HG03025 (cell line): ENCODE data around the gene ADCYAP1R1.

Experiments used
- ATAC-seq: cut with Tn5 transposase; IDR thresholded peaks from one replicate; pipeline ENCODE4 v1.9.1; 2021; ENCODE audit warnings: mild to moderate bottlenecking, moderate library complexity; ENCODE audit not compliant: unreplicated experiment, low FRiP score

ADCYAP1R1 gene

DNA sequence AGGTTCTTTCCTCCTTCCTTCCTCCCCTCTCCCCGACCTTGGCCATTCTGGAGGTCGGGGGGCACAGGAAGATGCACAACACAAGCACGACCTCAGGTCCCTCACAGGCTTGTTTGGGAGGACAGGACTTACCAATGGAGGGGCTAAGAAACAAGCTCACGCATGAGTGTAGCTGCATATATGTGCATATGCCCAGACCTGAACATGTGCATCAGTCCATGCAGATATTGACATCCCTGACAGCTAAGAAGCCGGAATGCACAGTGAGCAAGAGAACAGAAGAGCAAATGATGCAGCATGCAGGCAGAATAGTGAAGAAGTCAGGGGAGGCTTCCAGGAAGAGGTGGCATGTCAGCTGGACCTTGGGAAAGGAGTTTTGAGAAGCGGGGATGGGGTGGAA lies 28.7 kb downstream of the ADCYAP1R1 start:
- no peak for ATAC-seq

DNA sequence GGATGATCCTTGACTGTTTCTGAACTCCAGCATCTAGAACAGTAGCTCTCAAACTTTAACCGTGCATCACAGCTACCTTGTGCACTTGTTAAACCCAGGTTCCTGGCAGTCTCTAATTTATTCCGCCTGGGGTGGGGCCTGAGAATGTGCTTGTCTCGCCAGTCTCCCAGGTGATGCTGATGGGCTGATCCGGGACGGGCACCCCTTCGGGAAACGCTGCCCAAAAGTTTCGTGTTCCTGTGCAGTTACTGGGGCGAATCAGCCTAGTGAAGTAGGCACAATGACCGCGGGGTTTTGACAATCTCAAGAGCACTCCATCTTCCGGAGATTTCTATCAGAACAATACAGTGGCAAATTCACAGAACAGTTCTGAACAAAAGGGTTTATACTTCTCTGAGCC lies 29.9 kb downstream of the ADCYAP1R1 start:
- no peak for ATAC-seq

DNA sequence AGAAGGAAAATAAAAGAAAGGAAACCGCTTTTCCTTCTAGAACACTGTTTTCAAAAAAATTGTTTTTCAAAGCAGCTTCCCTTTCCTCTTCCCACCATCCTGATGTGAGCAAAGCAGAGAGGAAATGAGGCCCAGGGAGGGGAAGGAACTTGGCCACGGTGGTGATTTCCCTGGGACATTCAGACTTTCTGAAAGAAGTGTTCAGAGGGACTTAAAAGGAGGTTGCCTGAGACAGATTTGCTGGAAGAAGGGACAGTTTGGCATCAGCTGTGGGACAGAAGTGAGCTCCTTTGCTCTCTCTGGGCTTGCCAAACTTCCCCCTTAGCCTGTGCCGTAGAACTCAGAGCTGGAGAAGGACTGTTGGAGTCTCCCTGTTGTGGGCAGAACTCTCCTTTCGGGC lies 30.3 kb downstream of the ADCYAP1R1 start:
- no peak for ATAC-seq

DNA sequence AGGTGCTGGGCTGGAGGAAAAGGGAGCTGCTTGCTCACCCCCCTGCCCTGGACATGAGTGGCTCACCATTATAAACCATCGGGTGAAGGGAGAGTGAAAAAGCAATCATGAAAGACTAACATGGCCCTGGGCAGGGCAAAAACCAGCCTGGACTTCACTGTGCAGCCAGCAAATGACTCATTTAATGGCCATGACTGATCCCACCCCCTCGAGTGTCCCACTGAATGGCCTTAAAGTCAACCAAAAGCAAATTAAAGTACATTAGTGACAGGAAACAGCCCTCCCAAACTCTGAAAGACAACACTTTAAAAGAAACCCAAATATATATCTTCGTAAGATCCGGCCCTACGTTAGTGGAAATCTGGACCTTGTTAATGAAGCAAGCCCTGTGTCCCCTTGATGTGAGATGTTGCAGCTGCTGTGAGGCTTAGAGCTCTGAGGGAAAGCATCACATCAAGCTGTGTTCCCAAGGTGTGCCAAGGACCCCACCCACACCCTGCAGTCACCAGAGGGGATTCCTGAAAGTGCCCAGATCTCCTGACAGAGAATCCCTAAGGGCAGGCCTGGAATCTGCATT lies 31.2 kb downstream of the ADCYAP1R1 start:
- ATAC-seq: no peak

DNA sequence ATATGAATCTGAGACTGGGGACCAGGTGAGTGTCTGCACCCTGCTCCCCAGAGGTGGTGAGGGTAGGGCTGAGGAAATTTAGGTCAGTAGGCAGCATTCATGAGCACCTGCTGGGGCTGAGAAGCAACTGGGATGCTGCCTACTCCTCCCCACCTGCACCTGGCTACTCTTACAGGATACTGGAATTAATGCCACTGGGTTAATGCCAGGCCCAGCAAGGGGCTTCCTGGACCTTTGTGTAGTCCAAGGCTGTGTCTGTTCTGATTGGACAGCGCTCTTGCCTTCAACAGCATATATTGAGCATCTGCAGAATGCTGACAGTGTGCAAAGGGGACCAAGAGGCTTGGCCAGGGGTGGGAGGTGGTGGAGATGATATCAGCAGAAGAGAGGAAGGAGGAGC lies 32.1 kb downstream of the ADCYAP1R1 start:
- no peak for ATAC-seq

DNA sequence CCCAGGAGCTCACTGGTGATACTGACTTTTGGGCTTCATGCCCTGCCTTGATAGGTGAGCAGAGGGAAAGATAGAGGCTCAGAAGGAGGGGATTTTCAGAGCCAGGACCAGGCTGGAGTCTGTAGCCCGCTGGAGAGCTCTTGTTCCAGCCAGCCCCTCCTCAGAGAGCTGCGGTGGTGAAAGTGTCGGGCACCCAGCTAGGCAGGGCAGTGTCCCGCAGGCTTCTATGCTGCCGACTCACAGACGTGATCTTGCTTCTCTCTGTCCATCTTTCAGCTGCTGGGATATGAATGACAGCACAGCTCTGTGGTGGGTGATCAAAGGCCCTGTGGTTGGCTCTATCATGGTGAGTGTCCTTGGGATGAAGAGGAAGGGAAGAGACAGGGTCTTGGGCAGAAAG lies 35.2 kb downstream of the ADCYAP1R1 start:
- no peak for ATAC-seq

DNA sequence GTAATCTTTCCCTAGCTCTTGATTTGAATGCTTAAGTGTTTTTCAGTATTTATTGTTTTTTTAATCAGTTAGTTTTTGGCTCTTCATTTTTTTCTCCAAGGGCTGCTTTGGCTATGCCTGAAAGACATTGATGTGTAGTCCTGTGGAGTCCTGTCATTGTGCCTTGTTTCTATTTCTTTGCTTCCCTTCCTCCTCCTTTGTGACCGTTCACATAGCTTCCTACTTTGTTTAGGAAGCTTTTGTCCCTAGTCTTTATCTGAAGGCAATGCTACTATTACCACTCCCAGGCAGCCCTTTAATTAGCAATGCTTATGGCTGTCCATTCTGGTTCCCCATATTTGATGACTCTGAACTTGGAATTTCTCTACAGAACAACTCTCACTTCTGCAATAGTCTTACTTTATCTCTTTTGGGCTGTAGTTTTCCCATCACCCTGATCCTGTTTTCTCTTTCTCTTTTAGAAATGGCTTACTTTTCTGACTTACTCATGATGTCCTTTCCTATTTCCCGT lies 39.9 kb downstream of the ADCYAP1R1 start:
- no peak for ATAC-seq

DNA sequence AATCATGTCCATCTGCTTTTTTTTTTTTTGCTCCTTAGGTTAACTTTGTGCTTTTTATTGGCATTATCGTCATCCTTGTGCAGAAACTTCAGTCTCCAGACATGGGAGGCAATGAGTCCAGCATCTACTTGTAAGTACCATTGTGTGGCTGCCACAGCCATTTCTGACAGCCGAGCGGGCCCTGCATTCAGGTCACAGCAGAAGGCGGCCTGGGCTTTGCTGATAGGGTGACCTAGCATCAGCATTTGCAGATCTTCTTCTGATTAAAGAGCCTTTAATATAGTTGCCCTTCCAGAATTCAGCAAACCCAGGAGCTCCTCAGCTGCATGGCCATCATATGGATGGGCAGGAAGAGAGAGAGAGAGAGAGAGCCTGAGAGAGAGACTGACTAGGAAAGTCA lies 40.5 kb downstream of the ADCYAP1R1 start:
- ATAC-seq: no peak

DNA sequence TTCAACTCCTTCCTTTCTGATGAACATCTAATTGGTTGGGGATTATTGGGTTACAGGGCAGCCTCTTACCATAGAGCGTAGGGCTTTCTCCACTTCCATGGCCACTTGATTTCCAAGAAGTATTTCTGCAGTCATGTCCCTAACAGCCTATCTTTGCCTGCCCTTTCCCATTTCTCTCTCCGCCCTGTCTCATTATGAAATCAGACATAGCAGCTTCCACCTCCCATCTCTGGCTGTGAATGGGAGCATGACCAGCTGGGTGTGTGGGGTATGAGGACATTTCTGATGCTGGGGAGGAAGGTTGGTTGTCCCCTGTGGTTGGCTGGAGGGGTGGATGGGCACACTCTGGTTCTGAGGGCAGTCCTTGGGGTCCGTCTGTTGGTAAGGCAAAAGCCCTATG lies 41.2 kb downstream of the ADCYAP1R1 start:
- no peak for ATAC-seq

DNA sequence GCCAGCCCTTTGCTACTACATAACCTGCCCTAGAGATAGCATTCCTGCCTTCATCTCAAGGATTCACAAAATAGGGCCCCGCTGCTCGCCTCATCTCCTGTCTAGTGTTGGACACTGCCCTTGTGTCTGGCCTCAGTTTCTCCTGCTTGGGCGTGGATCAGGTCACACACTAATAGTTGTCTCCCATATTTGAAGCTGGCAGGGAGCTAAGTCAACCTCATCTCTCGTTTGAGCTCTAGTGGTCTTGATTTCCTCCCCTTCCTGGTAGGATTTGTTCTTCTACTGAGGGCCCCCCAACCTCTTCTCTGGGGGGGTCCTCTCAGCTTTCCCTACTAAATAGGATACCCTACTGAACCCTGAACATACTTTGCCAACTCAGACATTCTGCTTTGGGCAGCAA lies 42.2 kb downstream of the ADCYAP1R1 start:
- ATAC-seq: no peak

DNA sequence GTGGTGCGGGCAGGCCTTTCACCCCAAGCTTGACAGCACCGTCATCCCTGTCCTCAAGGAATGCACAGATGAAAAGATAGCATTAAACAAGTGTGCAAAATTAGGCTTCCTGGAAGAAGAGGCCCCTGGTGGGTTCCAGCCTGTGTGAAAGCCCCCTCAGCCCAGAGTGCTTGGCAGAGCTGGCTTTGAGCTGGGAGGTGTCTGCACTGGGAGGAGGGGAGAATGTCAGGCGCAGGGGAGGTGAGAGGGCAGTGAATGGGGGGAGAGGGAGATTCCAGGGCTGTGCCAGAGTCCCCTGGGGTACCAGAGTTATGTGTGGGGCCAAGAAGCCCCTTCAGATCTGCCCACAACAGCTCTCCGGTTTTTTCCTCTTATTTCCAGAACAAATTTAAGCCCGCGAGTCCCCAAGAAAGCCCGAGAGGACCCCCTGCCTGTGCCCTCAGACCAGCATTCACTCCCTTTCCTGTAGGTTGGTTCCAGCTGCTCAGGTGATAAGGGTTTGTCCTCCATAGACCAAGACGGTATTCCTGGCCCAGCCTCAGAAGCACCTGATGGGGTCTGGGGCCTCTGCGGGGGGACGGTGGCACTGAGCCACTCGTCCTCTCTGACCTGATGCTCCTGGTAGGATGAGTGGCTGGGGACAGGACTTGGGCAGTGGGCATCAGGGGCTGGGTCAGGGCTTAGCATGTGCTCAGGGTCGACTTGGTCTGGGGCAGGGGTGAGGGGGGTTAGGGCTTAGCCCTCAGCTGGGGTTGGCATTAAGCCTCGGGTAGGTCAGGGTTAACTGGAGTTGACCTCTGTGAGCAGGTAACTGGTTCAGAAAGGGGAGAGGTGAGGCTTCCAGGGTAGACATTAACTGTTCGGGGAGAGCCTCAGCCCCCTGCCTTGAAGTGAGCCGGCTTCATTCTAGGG lies 43.4 kb downstream of the ADCYAP1R1 start:
- no peak for ATAC-seq

DNA sequence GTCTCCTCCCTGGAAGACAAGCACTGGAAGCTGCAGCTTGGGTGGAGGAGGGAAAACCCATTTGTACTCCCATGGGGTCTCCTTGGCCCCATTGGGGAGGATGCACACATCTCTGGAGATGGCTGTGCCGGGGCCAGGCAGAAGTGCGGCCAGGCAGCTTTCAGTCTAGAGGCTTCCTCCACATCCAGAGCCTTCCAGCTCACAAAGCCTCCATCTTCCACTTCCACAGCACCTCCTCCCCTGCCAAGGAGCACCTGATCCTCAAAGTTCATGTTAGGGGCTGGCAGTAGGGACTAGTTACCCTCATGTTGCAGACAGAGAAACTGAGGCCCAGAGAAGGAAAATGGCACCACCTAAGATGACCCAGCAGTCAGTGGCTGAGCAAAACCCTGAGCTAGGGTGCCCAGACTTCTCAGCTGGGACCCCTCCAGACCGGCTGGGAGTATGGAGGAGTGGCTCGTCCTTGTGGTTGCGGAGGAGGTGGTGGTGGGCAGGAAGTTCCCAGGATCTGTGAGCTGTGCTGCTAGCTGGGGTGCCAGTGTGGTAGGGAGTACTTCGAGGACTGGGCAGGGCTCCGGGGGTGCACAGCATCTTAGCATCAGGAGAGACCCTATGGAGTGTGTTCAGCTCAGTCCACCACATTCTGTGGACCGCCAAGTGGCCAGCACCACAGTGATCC lies 44.2 kb downstream of the ADCYAP1R1 start:
- no peak for ATAC-seq

DNA sequence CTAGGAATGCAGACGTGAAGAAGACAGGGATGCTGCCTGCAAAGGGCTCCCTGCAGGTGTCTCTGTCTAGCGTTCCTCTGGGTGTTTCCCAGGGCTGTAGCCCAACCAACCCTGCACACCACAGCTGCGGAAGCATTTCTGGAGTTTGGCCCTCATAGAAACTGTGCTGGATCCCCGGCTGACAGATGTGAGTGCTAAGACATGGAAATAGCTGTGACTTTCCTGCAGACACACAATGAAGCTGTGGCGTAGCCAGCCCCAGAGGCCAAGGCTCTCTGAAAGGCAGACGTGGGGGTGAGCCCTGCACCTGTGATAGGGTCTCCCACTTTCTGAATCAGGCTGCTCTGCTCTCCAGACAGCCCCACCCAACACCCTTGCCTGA lies 44.8 kb downstream of the ADCYAP1R1 start:
- no peak for ATAC-seq

DNA sequence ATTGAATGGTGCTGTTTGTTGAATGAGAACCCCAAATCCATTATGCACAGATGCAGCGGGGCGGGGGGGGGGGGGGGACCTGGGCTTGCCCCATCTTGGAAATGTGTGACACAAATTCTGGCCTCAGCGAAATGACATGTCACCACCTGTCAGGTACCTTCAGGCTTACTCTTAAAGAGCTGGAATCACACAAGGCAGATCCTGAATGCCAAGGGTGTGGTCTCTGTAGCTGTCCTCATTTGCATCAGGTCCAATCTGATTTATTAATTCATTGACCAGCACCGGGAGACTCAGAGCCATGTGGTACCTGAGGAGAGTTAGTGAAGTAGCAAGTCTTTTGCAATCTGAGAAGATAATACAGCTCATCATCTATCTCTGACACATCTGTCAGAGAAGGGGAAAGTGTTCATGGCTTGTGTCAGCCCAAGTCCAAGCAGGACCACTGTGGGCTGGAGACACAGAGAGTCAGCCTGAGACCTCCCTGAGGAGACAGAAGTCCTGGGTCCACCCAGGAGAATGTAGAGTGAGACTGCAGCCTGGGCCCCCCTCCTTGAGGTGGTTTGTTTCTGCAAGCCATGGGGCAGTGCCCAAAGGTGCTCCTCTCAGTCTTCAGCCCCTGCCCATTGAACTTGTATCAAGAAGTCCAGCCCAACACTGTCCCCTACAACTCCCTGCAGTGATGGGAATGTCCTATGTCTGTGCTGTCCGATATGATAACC lies 46.7 kb downstream of the ADCYAP1R1 start:
- no peak for ATAC-seq

DNA sequence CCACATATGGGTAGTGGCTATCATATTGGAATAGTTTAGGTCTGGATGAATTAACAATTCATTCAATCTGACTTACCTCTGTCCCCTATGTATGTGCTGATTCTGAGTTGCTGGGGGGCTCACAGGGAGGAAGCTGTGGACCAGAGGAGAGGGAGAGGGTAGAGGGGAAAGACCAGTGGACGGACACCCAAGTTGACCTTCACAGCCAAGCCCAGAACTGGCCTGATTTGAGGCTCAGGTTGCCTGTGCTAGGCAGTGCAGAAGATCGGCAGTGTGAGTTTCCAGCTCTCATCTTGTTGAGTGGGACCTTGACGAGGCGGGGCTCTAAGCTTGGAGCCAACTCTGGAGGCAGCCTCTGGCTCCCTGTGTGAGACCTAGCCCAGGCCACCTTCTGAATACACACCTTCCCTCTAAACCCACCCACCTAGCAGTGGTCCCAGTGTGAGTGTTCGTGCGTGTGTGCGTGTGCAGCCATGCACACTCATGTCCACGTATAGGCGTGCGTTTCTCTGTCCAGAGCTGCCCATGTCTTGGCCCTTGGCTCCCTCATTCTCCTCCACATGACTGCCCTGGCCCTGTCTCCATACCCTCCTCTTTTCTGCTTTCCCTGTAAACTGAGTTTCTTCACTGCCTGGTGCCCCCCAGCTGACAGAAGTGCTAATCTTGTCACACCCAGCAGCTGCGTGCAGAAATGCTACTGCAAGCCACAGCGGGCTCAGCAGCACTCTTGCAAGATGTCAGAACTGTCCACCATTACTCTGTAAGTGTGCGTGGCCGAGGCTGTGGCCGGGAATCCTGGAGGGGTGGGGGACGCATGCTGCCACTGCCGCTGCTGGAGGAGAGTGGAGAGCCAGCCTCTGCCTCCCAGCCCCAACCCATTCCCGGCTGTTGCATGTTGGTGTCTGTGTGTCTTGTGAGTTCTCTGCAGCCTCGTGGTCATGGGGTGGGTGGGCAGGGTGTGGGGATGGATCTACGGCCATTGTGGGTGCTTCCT lies 47.6 kb downstream of the ADCYAP1R1 start:
- no peak for ATAC-seq

DNA sequence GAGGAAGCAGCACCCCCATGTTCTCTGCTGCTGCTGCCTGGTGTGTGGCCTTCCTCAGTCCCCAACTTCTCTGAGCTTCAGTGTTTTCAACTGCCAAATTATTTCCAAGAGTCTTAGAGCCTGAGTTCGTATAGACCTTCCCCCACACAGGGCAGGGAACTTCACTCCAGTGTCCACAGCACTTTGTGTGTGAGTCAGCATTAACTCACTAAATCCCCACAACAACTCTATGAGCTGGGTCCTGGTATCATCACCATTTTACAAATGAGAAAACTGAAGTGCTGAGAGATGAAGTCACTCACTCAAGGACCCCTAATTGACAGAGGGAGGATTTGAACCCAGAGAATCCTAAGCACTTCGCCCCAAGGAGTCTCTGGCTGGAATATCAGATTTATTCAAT lies 48.3 kb downstream of the ADCYAP1R1 start:
- no peak for ATAC-seq

DNA sequence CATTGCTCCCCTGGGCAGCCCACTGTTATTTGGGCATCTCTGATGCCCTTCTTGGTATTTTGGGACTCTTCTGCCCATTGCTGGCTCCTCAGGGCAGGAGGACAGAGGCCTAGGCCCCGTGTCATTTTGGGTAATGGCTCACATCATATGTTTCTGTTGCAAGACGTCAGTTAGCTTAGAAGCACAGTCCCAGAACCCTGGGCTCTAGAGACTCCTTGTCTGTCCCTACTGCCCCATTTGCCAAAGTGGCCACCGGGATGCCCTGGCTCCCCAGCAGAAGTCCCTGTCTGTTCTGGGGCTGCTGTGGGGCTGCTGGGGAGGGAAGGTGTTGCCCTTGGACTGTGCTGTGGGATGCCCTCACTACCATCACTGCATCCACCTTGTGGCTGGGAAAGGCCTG lies 48.8 kb downstream of the ADCYAP1R1 start:
- no peak for ATAC-seq

DNA sequence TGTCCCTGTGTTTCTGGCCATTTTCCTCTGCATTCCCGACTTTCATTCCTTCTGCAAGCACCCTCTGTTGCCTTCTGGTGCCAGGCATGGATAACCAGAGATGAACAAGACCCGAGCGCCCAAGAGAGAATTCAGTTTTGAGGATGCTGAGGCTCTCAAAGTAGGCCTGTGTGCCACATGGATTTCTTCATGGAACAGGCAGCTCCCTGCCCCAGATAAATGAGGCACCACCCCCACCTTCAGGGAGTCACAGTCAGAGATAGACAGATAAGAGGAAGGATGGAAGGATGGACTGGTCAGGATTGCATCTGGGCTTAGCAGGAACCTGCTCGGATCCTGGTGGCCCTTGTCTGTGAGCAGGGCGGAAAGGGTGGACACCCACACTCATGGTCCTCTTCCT lies 49.4 kb downstream of the ADCYAP1R1 start:
- ATAC-seq: no peak

DNA sequence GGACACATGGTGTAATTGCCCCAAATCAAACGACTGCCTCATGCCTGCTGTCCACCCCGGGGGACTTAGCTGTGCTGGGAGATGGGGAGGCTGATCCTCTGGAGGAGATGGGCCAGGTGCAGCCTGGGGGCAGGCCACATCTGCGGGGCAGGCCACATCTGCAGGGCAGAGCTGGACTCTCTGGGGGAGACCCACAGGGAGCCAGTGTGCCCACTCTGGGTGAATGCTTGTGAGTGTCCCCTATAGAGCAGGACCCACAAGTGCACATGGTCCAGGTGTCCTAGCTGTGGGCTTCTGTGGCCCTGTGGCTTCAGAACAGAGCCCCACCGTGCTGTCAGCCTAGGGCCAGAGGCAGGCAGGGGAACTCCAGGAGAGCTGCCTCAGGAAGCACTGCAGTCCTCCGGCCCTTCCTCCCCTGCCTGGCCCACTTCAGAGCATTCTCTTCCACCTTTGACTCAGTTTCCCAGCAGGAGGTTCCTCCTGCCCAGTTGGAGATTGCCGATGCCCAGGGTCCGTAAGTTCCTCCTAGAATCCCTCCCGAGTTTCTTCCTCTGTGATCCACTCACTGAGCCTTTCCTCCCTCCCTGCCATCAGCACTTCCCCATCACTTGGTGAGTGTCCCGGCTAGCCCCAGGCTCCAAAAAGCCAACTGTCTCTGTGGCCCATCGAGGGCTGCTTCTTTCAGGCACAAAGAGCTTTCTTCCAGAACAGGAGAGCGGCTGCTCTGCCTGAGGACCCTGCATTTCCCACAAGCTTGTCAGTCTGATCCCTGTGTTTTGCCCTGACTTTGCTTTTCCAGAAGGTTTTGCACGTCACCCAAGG lies 50.3 kb downstream of the ADCYAP1R1 start:
- no peak for ATAC-seq
